GM12873 (cell line): ENCODE measurements around the gene CNPY1.

Source experiments
- CTCF ChIP-seq: IDR thresholded peaks from 2 replicates; pipeline ENCODE4 v1.5.1; 2012; ENCODE audit warnings: low read depth, mild to moderate bottlenecking, moderate library complexity, low read length, control low read depth; ENCODE audit not compliant: insufficient read depth; ENCODE audit errors: missing control alignments

The CNPY1 gene

GRCh38 chr7:155530601-155531000 is 15.8 kb downstream of the CNPY1 start:
- no peak for TF ChIP-seq CTCF

GRCh38 chr7:155529845-155530244 is 16.5 kb downstream of the CNPY1 start:
- TF ChIP-seq CTCF = no peak

- no peak for TF ChIP-seq CTCF
These were observed 17.0 kb downstream of the CNPY1 start for GRCh38 chr7:155529346-155529745.

- TF ChIP-seq CTCF = no peak
These were observed 18.7 kb downstream of the CNPY1 start for GRCh38 chr7:155527664-155528063.

- no peak for TF ChIP-seq CTCF
These were observed 20.1 kb downstream of the CNPY1 start for GRCh38 chr7:155526225-155526624.

GRCh38 chr7:155524018-155524556 is 22.3 kb downstream of the CNPY1 start:
- peak; percentile 30 for TF ChIP-seq CTCF

- no peak for TF ChIP-seq CTCF
These were observed 23.1 kb downstream of the CNPY1 start for GRCh38 chr7:155523168-155523675.
